GM19025 (cell line): Measurements from ENCODE around the gene PDZD7.

Experiments
- ATAC-seq: cut with Tn5 transposase; IDR thresholded peaks from one replicate; pipeline ENCODE4 v1.9.1; 2021; ENCODE audit warnings: mild to moderate bottlenecking, low read depth, moderate library complexity; ENCODE audit not compliant: unreplicated experiment

PDZD7 gene

GRCh38 chr10:100970914-100971811 is 59.8 kb downstream of the PDZD7 start:
- no peak for ATAC-seq

DNA sequence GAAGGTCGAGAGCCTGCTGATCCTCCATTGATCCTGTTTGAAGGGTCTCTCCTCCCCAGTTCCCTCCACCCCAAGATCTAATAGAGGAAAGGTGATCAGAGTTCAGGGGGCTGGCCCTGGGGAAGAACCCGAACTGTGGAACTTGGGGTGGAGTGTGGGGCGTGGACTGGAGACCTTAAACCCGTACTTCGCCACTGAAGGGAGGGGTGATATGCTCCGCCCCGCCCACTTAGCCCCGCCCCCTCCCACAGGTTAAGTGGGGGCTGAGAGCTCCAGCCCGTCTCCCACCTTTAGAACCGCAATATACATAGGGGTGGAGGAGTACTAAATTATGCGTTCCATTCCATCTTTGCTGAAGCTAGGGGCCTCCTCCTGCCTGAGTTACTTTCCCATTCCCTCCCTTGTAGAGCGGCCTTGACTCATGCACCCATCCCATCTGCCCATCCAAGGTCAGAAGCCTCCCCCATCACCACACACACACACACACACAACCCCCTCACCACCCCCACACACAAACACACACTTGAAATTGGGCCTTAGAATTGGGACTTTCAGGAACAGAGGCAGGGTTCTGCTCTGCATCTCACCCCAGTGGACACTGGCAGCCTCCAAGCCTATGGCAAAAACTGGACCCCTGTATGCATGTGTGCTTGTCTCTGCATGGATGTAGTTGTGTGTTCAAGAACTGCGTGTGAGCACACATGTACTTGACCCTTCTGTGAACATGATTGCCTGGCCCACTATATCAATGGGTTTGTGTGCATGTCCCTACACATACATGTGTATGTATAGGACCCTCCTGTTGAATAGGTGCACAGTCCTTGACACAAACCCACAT is 60.6 kb downstream of the PDZD7 start:
- no peak for ATAC-seq

- no peak for ATAC-seq
These were observed 61.5 kb downstream of the PDZD7 start, which contains the start of gene SEMA4G for GRCh38 chr10:100969187-100970075. SEMA4G (plus strand) TSS chr10:100969504; CDS start chr10:100972913, 3,409 bp downstream.

DNA sequence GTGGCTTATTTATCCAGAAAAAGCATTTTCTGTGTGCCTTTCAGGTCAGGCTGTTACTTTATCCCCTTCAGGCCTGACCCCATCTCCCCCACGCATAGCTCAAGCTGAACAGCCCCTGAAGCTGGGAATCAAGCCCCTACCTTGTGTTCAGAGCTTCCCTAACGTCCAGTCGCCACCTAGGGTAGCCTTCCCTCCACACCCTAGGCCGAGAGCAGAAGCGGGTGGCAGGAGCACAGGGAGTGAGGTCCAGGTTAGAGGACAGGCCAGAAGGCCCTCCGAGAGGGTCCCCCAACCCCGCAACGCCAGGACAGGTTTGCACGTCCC is 62.1 kb downstream of the PDZD7 start:
- no peak for ATAC-seq

DNA sequence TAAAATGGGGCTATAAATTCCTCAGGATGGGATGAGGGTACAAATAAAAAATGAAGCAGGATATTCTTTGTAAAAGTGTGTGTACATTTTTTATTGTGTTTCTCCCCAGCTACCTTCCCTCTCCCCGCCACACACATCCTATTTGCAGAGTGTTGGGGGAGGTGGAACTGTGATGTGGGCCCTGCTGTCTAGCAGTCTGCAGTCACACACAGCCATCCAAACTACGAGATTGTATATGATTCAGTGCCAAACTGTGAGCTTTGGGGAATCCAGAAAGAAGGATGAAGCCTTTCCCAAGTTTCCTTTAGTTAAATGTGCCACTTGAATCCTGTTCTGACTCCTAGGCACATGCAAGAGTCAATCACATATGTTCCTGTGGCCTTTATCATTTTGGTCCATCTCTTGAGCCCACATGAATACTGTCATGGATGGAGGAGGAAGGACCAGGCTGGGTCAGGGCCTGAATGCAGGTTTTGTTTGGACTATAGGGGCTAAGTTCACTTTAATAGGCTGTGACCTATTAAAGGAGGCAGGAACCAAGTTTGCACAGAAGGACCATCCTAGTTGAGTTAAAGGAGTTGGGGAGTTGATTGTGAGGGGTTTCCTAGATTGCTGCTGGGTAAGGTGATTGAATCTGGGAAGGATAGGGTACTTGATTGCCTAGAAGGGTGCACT is 62.7 kb downstream of the PDZD7 start:
- no peak for ATAC-seq

- ATAC-seq: no peak
These were observed 63.6 kb downstream of the PDZD7 start for GRCh38 chr10:100967332-100967731.

GRCh38 chr10:100966887-100967286 is 64.0 kb downstream of the PDZD7 start:
- no peak for ATAC-seq

DNA sequence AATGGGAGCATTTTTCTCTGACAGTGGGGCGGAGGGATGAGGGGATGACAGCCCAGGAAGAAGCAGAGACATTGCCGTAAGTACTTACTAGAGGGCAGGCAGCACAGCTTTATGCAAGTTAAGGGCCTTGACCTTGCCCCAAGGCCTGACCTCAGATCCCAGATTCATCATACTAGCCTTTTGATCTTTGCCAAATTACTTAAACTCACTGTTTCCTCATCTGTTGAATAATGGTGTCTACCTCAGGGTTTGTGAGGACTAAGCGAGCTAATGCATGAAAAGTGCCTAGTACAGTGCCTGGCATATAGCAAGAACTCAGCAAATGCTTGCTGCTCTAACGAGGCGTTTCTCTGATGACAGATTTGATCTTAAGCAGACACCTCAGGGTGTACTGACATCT is 65.1 kb downstream of the PDZD7 start:
- ATAC-seq: no peak

DNA sequence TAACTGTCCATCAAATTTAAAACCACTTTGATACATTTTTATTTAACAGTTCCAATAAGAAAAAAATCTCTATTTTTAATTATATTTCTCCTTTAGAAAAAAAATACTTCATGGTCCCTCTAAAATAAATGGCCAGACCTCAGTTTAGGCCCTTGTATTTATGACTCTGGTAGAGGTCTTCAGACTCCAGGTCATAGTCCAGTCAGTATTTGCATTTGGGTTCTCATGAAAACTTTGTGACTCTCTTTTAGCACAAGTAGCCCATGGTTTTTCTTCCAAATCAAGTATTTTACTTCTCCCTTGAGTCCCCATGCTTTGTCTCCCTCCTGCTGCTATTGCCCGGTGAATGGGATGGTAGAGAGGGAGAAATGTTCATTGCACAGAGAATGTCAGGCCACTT is 67.1 kb downstream of the PDZD7 start:
- ATAC-seq: no peak

GRCh38 chr10:100962351-100963080 is 68.4 kb downstream of the PDZD7 start:
- ATAC-seq: no peak

DNA sequence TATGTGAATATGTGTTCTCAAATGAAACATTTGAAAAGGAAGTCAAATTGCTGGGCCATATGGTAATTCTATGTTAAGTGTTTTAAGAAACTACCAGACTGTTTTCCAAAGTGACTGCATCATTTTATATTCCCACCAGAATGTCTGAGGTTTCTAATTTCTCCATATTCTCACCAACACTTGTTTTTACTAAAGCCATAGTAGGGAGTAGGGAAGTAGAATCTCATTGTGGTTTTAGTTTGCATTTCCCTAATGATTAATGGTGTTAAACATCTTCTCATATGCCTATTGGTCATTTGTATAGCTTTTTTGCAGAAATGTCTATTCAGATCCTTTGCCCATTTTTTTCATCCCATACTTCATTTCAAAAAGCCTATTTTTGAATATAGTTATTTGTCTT is 70.7 kb downstream of the PDZD7 start:
- no peak for ATAC-seq
